ENCODE measurements around the gene ACTBL2.

ACTBL2 gene

GRCh38 chr5:57441557-57441956 is 41.1 kb downstream of the ACTBL2 start (continued):
- TF ChIP-seq REST (tag by site-specific recombination; IDR thresholded peaks at IDR 0.05) (no peak), ZBTB7A (tag by site-specific recombination; IDR thresholded peaks at IDR 0.05; ENCODE audit: low read depth) (no peak), ZBTB6 (tag by site-specific recombination; IDR thresholded peaks at IDR 0.05) (peak; percentile 94), ZNF202 (tag by site-specific recombination; IDR thresholded peaks at IDR 0.05; ENCODE audit: borderline replicate concordance) (no peak), KLF9 (tag by site-specific recombination; IDR thresholded peaks at IDR 0.05; ENCODE audit: low read depth) (no peak), ZNF394 (tag by site-specific recombination; IDR thresholded peaks at IDR 0.05; ENCODE audit: borderline replicate concordance) (peak; percentile 41; the same call in 1 of the 2 replicates), SALL2 (tag by site-specific recombination; IDR thresholded peaks at IDR 0.05; ENCODE audit: borderline replicate concordance) (no peak), ZNF426 (tag by site-specific recombination; IDR thresholded peaks at IDR 0.05) (no peak), ZFP3 (tag by site-specific recombination; IDR thresholded peaks at IDR 0.05; ENCODE audit: low read depth) (no peak), ZNF670 (tag by site-specific recombination; IDR thresholded peaks at IDR 0.05; ENCODE audit: low read depth) (no peak), ZNF791 (tag by site-specific recombination; IDR thresholded peaks at IDR 0.05) (no peak), HOXC10 (CRISPR knock-in tag; IDR thresholded peaks at IDR 0.05) (no peak), ZNF473 (tag by site-specific recombination; IDR thresholded peaks at IDR 0.05) (no peak), ZNF549 (tag by site-specific recombination; IDR thresholded peaks at IDR 0.05) (no peak), PATZ1 (tag by site-specific recombination; IDR thresholded peaks at IDR 0.05) (peak; percentile 68), ZSCAN5A (tag by site-specific recombination; IDR thresholded peaks at IDR 0.05) (no peak), ZNF626 (tag by site-specific recombination; IDR thresholded peaks at IDR 0.05) (no peak), ZNF10 (tag by site-specific recombination; IDR thresholded peaks at IDR 0.05) (no peak), ZNF501 (tag by site-specific recombination; IDR thresholded peaks at IDR 0.05) (no peak), ZFHX2 (tag by site-specific recombination; conservative IDR thresholded peaks at IDR 0.05) (peak; percentile 74), ZNF704 (tag by site-specific recombination; IDR thresholded peaks at IDR 0.05) (no peak), ZSCAN23 (tag by site-specific recombination; IDR thresholded peaks at IDR 0.05) (peak; percentile 76; the same call in 1 of the 2 replicates), BCL11A (tag by site-specific recombination; IDR thresholded peaks at IDR 0.05; ENCODE audit: low read depth) (no peak), SCRT1 (tag by site-specific recombination; IDR thresholded peaks at IDR 0.05; ENCODE audit: borderline replicate concordance) (0 out of 2 replicates have a peak, but pooled peaks have one; percentile 22), PRDM1 (tag by site-specific recombination; IDR thresholded peaks at IDR 0.05) (no peak), SCRT2 (tag by site-specific recombination; IDR thresholded peaks at IDR 0.05) (no peak), KLF10 (tag by site-specific recombination; IDR thresholded peaks at IDR 0.05) (peak; percentile 66), TRIM28 (IDR thresholded peaks at IDR 0.05; ENCODE audit: borderline replicate concordance, low read length) (no peak), MZF1 (tag by site-specific recombination; IDR thresholded peaks at IDR 0.05; ENCODE audit: borderline replicate concordance) (no peak), ZNF157 (tag by site-specific recombination; IDR thresholded peaks at IDR 0.05) (no peak), HOXA7 (CRISPR knock-in tag; IDR thresholded peaks at IDR 0.05; ENCODE audit: borderline replicate concordance) (no peak), ZNF555 (tag by site-specific recombination; conservative IDR thresholded peaks at IDR 0.05) (no peak), ZNF514 (tag by site-specific recombination; IDR thresholded peaks at IDR 0.05) (no peak), ZXDB (tag by site-specific recombination; IDR thresholded peaks at IDR 0.05) (peak; percentile 90)

Data from HEK293 (cell line).